Neural cell (in vitro differentiated cells): ENCODE data around the gene TTC17.

ENCODE experiments used
- CTCF ChIP-seq: fragments of 450-650 bp; IDR thresholded peaks from 2 replicates; pipeline ENCODE4 v1.5.1; 2014; ENCODE audit warnings: antibody characterized with exemption, mild to moderate bottlenecking, moderate library complexity; ENCODE audit not compliant: poor library complexity, severe bottlenecking
- EZH2 ChIP-seq: fragments of 200-600, 300-800 bp; shearing (Covaris generic), sonication (generic); IDR thresholded peaks from 2 replicates; pipeline ENCODE4 v1.6.1; 2014; ENCODE audit warnings: antibody characterized with exemption, low read length, borderline replicate concordance, mild to moderate bottlenecking; ENCODE audit not compliant: insufficient read depth, poor library complexity, severe bottlenecking
- REST ChIP-seq: IDR thresholded peaks from 2 replicates; pipeline ENCODE4 v1.6.1; 2012; ENCODE audit warnings: borderline replicate concordance

GRCh38 chr11:43384393-43384792, 25.7 kb downstream of the TTC17 start:
- TF ChIP-seq CTCF (no peak), REST (no peak), EZH2 (no peak)
